Mesendoderm (in vitro differentiated cells): Measurements from ENCODE around the gene FAM186B.

Source experiments
- DNase-seq: peaks from one replicate; pipeline ENCODE4 v3.0.0; 2013
- H2AK5ac ChIP-seq: 2 replicates; pipeline ENCODE4 v1.6.1; 2013; ENCODE audit warnings: low read length, inconsistent platforms
- H2BK120ac ChIP-seq: 2 replicates; pipeline ENCODE4 v1.6.1; 2013; ENCODE audit warnings: low read depth, mild to moderate bottlenecking, low read length, moderate library complexity, mixed read lengths
- H2BK15ac ChIP-seq: replicated peaks from 2 replicates; pipeline ENCODE4 v1.6.1; 2013; ENCODE audit warnings: low read depth, mild to moderate bottlenecking, moderate library complexity
- H2BK5ac ChIP-seq: 2 replicates; pipeline ENCODE4 v1.6.1; 2013; ENCODE audit warnings: low read length, inconsistent platforms
- H3K18ac ChIP-seq: 2 replicates; pipeline ENCODE4 v1.6.1; 2013; ENCODE audit warnings: mild to moderate bottlenecking, low read length, mixed read lengths
- H3K23ac ChIP-seq: one replicate; pipeline ENCODE4 v1.6.1; 2013; ENCODE audit warnings: low read length
- H3K27ac ChIP-seq: 2 replicates; pipeline ENCODE4 v1.5.1; 2013; ENCODE audit warnings: low read depth, mild to moderate bottlenecking, inconsistent platforms, low read length, moderate library complexity
- H3K27me3 ChIP-seq: 2 replicates; pipeline ENCODE4 v1.6.1; 2013; ENCODE audit warnings: low read length, control low read depth, mild to moderate bottlenecking, inconsistent platforms; ENCODE audit not compliant: insufficient read depth, poor library complexity
- H3K36me3 ChIP-seq: 2 replicates; pipeline ENCODE4 v1.6.1; 2013; ENCODE audit warnings: low read length, inconsistent platforms; ENCODE audit not compliant: control insufficient read depth, insufficient read depth
- H3K4ac ChIP-seq: one replicate; pipeline ENCODE4 v1.6.1; 2013; ENCODE audit warnings: low read depth, mild to moderate bottlenecking, low read length, moderate library complexity
- H3K4me1 ChIP-seq: 2 replicates; pipeline ENCODE4 v1.6.1; 2013; ENCODE audit warnings: low read depth, low read length, inconsistent platforms; ENCODE audit not compliant: control insufficient read depth
- H3K4me2 ChIP-seq: 2 replicates; pipeline ENCODE4 v1.6.1; 2013; ENCODE audit warnings: low read length
- H3K4me3 ChIP-seq: 2 replicates; pipeline ENCODE4 v1.5.1; 2013; ENCODE audit warnings: mild to moderate bottlenecking, low read length
- H3K56ac ChIP-seq: one replicate; pipeline ENCODE4 v1.6.1; 2013; ENCODE audit warnings: low read length
- H3K79me1 ChIP-seq: 2 replicates; pipeline ENCODE4 v1.6.1; 2013; ENCODE audit warnings: low read length, inconsistent platforms
- H3K79me2 ChIP-seq: 2 replicates; pipeline ENCODE4 v1.6.1; 2013; ENCODE audit warnings: mild to moderate bottlenecking, low read length; ENCODE audit not compliant: control insufficient read depth, insufficient read depth
- H3K9ac ChIP-seq: 2 replicates; pipeline ENCODE4 v1.6.1; 2013; ENCODE audit warnings: low read length, inconsistent platforms
- H4K5ac ChIP-seq: one replicate; pipeline ENCODE4 v1.6.1; 2013; ENCODE audit warnings: low read length
- H4K8ac ChIP-seq: one replicate; pipeline ENCODE4 v1.6.1; 2013; ENCODE audit warnings: low read depth, mild to moderate bottlenecking, control low read depth, low read length, moderate library complexity
- WGBS: extraction: QIAGEN DNeasy Blood & Tissue Kit; methylation state at CpG from one replicate; pipeline ENCODE4 v1.1.7; 2013; ENCODE audit warnings: low lambda C conversion rate, missing lambda C conversion rate; ENCODE audit not compliant: insufficient coverage; ENCODE audit errors: extremely low coverage; 5-methylcytosine and 5-hydroxymethylcytosine counted together

FAM186B gene

DNA sequence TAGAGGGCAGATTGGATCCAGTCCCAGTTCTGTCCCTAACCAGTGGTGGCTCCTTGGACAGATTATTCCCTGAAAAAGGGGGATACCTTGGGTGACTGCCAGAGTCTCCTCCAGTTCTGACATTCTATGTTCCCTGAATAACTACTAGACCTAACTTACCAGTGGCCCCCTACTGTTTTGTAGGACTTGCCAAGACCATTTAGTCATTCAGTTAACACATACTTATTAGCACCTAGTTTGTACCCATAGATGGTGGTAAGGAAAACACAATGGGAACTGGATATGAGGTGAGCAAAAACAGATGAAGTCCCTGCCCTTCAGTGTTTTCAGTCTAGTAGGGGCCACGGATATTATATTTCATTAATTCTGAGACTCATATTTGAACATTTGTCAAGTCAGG is 21.4 kb upstream of the FAM186B start:
- Histone ChIP-seq H3K27ac (no peak overlapping the region), H3K27me3 (no peaks in the 10 kb centered on the region), H2BK5ac (no peak overlapping the region), H3K4ac (no peak overlapping the region), H3K4me3 (no peak overlapping the region), H2BK120ac (no peak overlapping the region), H4K5ac (no peak overlapping the region), H2BK15ac (no peak overlapping the region), H3K79me2 (no peaks in the 10 kb centered on the region), H2AK5ac (no peak overlapping the region), H3K79me1 (no peaks in the 10 kb centered on the region), H3K4me1 (peaks cover 6% of the 10 kb centered on the region), H3K4me2 (no peak overlapping the region), H3K9ac (no peak overlapping the region), H3K56ac (no peak overlapping the region), H3K18ac (no peak overlapping the region), H4K8ac (no peak overlapping the region), H3K36me3 (no peaks in the 10 kb centered on the region), H3K23ac (no peak overlapping the region)
- no CpG with 5 or more reads among the region's 1 CpG for whole genome bisulfite sequencing
- DNase-seq, result peak; percentile 69

DNA sequence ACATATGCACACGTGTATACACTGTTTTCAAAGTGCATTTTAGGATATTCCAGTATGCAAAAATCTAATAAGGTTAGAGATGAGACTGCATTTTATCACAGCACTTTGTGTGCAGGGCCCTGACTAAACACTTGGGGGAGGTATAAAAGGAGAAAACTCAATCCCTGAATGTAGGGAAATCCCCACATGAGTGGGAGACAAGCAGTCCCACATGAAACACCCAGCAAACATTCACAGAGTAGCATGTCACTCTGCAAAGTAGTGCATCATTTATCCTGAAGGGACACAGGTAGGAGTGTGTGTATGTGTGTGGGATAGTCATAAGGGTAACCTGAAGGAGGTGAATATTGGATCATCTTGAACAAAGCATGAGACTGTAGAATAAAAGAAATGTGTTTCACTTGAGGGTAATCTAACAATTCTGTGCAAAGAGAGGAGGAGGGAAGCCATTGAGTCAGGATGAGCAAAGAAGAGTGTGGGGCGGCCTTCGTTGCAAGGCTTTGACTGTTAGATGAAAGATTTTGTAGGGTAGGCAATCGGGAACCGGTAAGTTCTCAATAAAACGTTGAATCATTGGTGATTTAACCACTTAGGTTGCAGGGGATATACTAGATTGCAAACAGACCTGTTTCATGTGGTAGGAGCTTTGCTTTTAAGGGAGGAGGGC is 20.9 kb upstream of the FAM186B start:
- H3K4me3 ChIP-seq, result no peak overlapping the region
- no peak overlapping the region for H3K4ac ChIP-seq
- H4K5ac ChIP-seq, result no peak overlapping the region
- no peak overlapping the region for H3K56ac ChIP-seq
- no peaks in the 10 kb centered on the region for H3K79me1 ChIP-seq
- H2BK120ac ChIP-seq, result no peak overlapping the region
- H2AK5ac ChIP-seq, result no peak overlapping the region
- no peak overlapping the region for H2BK5ac ChIP-seq
- H3K4me2 ChIP-seq, result no peak overlapping the region
- no peaks in the 10 kb centered on the region for H3K36me3 ChIP-seq
- H3K23ac ChIP-seq, result no peak overlapping the region
- no peak for DNase-seq
- H2BK15ac ChIP-seq, result no peak overlapping the region
- no peak overlapping the region for H3K27ac ChIP-seq
- H3K4me1 ChIP-seq, result peaks cover 6% of the 10 kb centered on the region
- H3K79me2 ChIP-seq, result no peaks in the 10 kb centered on the region
- no peak overlapping the region for H3K9ac ChIP-seq
- H4K8ac ChIP-seq, result no peak overlapping the region
- H3K27me3 ChIP-seq, result no peaks in the 10 kb centered on the region
- no peak overlapping the region for H3K18ac ChIP-seq
- WGBS, result no CpG with 5 or more reads among the region's 6 CpGs

DNA sequence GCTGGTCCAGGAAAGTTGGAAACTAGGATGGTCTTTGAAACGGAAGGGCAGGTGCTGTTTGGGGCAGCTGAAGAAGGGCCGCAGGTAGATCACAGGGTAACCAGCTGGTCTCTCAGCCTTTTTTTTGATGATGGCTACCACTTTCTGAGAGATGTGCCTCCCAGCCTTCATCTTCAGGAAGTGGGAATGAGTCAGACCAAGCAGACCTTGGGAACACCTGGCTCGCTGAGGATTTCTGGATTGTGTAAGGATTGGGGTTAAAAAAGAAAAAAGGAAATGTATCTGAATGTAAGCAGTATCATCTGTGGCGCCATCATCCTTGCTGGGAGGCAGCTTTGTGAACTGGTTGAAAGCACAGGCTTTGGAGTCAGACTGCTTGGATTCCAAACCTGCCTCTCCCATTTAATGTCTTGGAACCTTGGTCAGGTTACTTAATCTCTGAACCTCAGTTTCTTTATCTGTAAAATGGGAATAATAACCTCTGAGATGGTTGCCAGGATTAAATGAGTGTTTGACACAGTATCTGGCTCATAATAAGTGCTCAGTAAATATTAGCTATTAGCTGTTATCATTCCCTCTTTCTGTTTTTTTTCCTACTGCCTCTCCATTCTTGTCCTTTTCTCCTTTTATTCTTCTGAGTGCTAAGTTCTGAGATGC is 19.6 kb upstream of the FAM186B start:
- Histone ChIP-seq H3K27ac (no peak overlapping the region), H2BK120ac (no peak overlapping the region), H3K36me3 (no peaks in the 10 kb centered on the region), H3K56ac (no peak overlapping the region), H2AK5ac (no peak overlapping the region), H3K4me1 (peaks cover 6% of the 10 kb centered on the region), H3K79me1 (no peaks in the 10 kb centered on the region), H4K8ac (no peak overlapping the region), H3K9ac (no peak overlapping the region), H2BK15ac (no peak overlapping the region), H3K4ac (no peak overlapping the region), H3K4me2 (no peak overlapping the region), H4K5ac (no peak overlapping the region), H3K27me3 (no peaks in the 10 kb centered on the region), H2BK5ac (no peak overlapping the region), H3K18ac (no peak overlapping the region), H3K79me2 (no peaks in the 10 kb centered on the region), H3K23ac (no peak overlapping the region), H3K4me3 (no peak overlapping the region)
- no peak for DNase-seq
- no CpG with 5 or more reads among the region's 4 CpGs for WGBS

- Histone ChIP-seq H3K56ac (peak within 1 kb of the TSS; percentile 92), H3K79me1 (no peaks in the 10 kb centered on the region), H2BK120ac (peak within 1 kb of the TSS; percentile 7), H4K5ac (no peak within 1 kb of the TSS), H2BK15ac (no peak within 1 kb of the TSS), H2AK5ac (peak within 1 kb of the TSS; percentile 30), H2BK5ac (no peak within 1 kb of the TSS), H3K9ac (peak within 1 kb of the TSS; percentile 90), H4K8ac (no peak within 1 kb of the TSS), H3K18ac (peak within 1 kb of the TSS; percentile 77), H3K4me2 (peak within 1 kb of the TSS; percentile 99), H3K27ac (peak within 1 kb of the TSS; percentile 75), H3K23ac (peak within 1 kb of the TSS; percentile 45), H3K79me2 (no peaks in the 10 kb centered on the region), H3K4me1 (peaks cover 6% of the 10 kb centered on the region), H3K36me3 (no peaks in the 10 kb centered on the region), H3K4ac (no peak within 1 kb of the TSS), H3K4me3 (peak within 1 kb of the TSS; percentile 84), H3K27me3 (no peaks in the 10 kb centered on the region)
- peak; percentile 94 for DNase-seq
- no CpG with 5 or more reads among the region's 76 CpGs for WGBS
Measured at GRCh38 chr12:49623142-49623904, 17.9 kb upstream of the FAM186B start, which contains the start of gene PRPF40B. Gene PRPF40B (plus strand): TSS chr12:49623561. CDS start chr12:49623591, 30 bp downstream.

GRCh38 chr12:49622501-49623141 is 17.2 kb upstream of the FAM186B start:
- DNase-seq, result no peak
- WGBS, result no CpG with 5 or more reads among the region's 22 CpGs
- H2AK5ac ChIP-seq, result no peak overlapping the region

More at GRCh38 chr12:49622501-49623141, 17.2 kb upstream of the FAM186B start:
- Histone ChIP-seq H2BK15ac (no peak overlapping the region), H3K27ac (peak overlapping the region; percentile 75), H3K36me3 (no peaks in the 10 kb centered on the region), H3K79me2 (no peaks in the 10 kb centered on the region), H4K5ac (no peak overlapping the region), H3K4ac (no peak overlapping the region), H4K8ac (no peak overlapping the region), H3K4me2 (peak overlapping the region; percentile 99), H3K23ac (peak overlapping the region; percentile 45), H3K27me3 (no peaks in the 10 kb centered on the region), H3K79me1 (no peaks in the 10 kb centered on the region), H3K4me3 (peak overlapping the region; percentile 84), H2BK120ac (no peak overlapping the region), H3K9ac (peak overlapping the region; percentile 90), H3K4me1 (peaks cover 6% of the 10 kb centered on the region), H2BK5ac (no peak overlapping the region), H3K18ac (peak overlapping the region; percentile 77), H3K56ac (peak overlapping the region; percentile 92)
